Breast epithelium (tissue), 4 donors: ENCODE results near the gene FAM228B. TPM values are rescaled to one million over a fixed set of nuclear protein-coding genes. Genes with fewer than 3 reads are reported as not detected.
"Not testable (repeated sequence)": the region's sequence is repeated elsewhere in the genome, so short reads cannot be mapped to it uniquely, and the experiment has no call there.

Experiments
- DNase-seq, 2 donors: peaks; one replicate each; pipeline ENCODE4 v3.0.0-alpha.2; 2019; ENCODE audit warnings: low spot score in 2 of 2
- H3K27ac ChIP-seq, 2 donors: fragments of 200-600 bp; sonication (generic) in 1 of 2; one replicate each; pipeline ENCODE4 v1.5.1; 2016 to 2019; ENCODE audit warnings: mild to moderate bottlenecking in 1 of 2
- H3K27me3 ChIP-seq, 2 donors: fragments of 200-600 bp; sonication (generic) in 1 of 2; one replicate each; pipeline versions ENCODE4 v1.5.1 to v1.6.0; 2017 to 2019; ENCODE audit warnings: control low read depth in 1 of 2, mild to moderate bottlenecking in 1 of 2
- H3K36me3 ChIP-seq: fragments of 200-600 bp; one replicate; pipeline ENCODE4 v1.5.1; 2019
- H3K4me1 ChIP-seq, 2 donors: fragments of 200-600 bp; sonication (generic); one replicate each; pipeline ENCODE4 v1.5.1; 2016 to 2019; ENCODE audit warnings: control low read depth in 1 of 2
- H3K4me3 ChIP-seq, 3 donors: fragments of 200-600 bp; sonication (generic); 1 replicate in 2 of 3; 2 replicates in 1 of 3; pipeline ENCODE4 v1.5.1; 2016 to 2019; ENCODE audit warnings: mild to moderate bottlenecking in 3 of 3, moderate library complexity in 2 of 3
- H3K9me3 ChIP-seq, 2 donors: fragments of 200-600 bp; sonication (generic) in 1 of 2; one replicate each; pipeline ENCODE4 v1.5.1; 2016 to 2019; ENCODE audit warnings: control low read depth in 1 of 2
- CTCF ChIP-seq, 3 donors: fragments of 450-650 bp; IDR thresholded peaks; one replicate each; pipeline ENCODE4 v1.5.1; 2016 to 2017; ENCODE audit warnings: antibody characterized with exemption in 3 of 3, mild to moderate bottlenecking in 3 of 3, moderate library complexity in 3 of 3
- POLR2A ChIP-seq: fragments of 450-650 bp; IDR thresholded peaks from one replicate; pipeline ENCODE4 v1.6.1; 2016; ENCODE audit warnings: antibody characterized with exemption, mild to moderate bottlenecking, moderate library complexity
- POLR2AphosphoS5 ChIP-seq, 3 donors: sonication (generic); formaldehyde crosslinking; IDR thresholded peaks; one replicate each; pipeline ENCODE4 v1.6.1; 2017; ENCODE audit warnings: antibody characterized with exemption in 3 of 3
- intact Hi-C: fragments of 100-400 bp; cut with DNase I; formaldehyde crosslinking; loops from one replicate; pipeline ENCODE4 v1.15.1; 2023; ENCODE audit warnings: low total_unique reads
- total RNA-seq, 3 donors: library from RNA; depleted of rRNA; stranded (reverse); fragments of >200 nt; gene quantifications; one replicate each; pipeline ENCODE4 v1.1.0, GENCODE V29; 2016

The FAM228B gene
- total RNA-seq, 3 donors from 2014 or later: 23.7 to 46.2 (median 30.9) TPM

- intact Hi-C loops: no loop called here
- no peak for TF ChIP-seq POLR2AphosphoS5 (IDR thresholded peaks at IDR 0.05)
- no peak for TF ChIP-seq POLR2A
- no peak for TF ChIP-seq CTCF (IDR thresholded peaks at IDR 0.05)
- Histone ChIP-seq H3K27ac (no peak overlapping the region), H3K4me1 (peaks cover 0 to 5% of the 10 kb centered on the region in 2 donors), H3K36me3 (no peaks in the 10 kb centered on the region), H3K9me3 (no peaks in the 10 kb centered on the region), H3K27me3 (no peaks in the 10 kb centered on the region), H3K4me3 (no peak overlapping the region)
- DNase-seq: no peak
These were observed 36.2 kb upstream of the FAM228B start for GRCh38 chr2:24087032-24087431.

- intact Hi-C loops: no loop called here
These were observed 34.4 kb upstream of the FAM228B start for GRCh38 chr2:24088821-24089359.

GRCh38 chr2:24093270-24093669 lies 30.0 kb upstream of the FAM228B start:
- H3K27me3 ChIP-seq: not testable (repeated sequence)

More at GRCh38 chr2:24088821-24089359, 34.4 kb upstream of the FAM228B start:
- no peaks in the 10 kb centered on the region for H3K36me3 ChIP-seq
- H3K4me3 ChIP-seq: no peak overlapping the region
- H3K4me1 ChIP-seq: no peaks in the 10 kb centered on the region
- no peak overlapping the region for H3K27ac ChIP-seq
- no peaks in the 10 kb centered on the region for H3K27me3 ChIP-seq
- no peak for DNase-seq
- H3K9me3 ChIP-seq: no peaks in the 10 kb centered on the region
- no peak for TF ChIP-seq CTCF (IDR thresholded peaks at IDR 0.05)
- no peak for TF ChIP-seq POLR2AphosphoS5 (IDR thresholded peaks at IDR 0.05)

GRCh38 chr2:24095171-24095677 lies 28.0 kb upstream of the FAM228B start:
- H3K9me3 ChIP-seq, H3K4me1 ChIP-seq, DNase-seq, intact Hi-C loops, H3K36me3 ChIP-seq, H3K4me3 ChIP-seq, H3K27me3 ChIP-seq, H3K27ac ChIP-seq: not testable (repeated sequence)

More at GRCh38 chr2:24093270-24093669, 30.0 kb upstream of the FAM228B start:
- H3K9me3 ChIP-seq, DNase-seq, intact Hi-C loops, H3K4me1 ChIP-seq, H3K36me3 ChIP-seq, H3K4me3 ChIP-seq, H3K27ac ChIP-seq: not testable (repeated sequence)

- DNase-seq, intact Hi-C loops, H3K4me3 ChIP-seq, H3K36me3 ChIP-seq, H3K4me1 ChIP-seq, H3K27ac ChIP-seq, H3K9me3 ChIP-seq, H3K27me3 ChIP-seq: not testable (repeated sequence)
These were observed 22.5 kb upstream of the FAM228B start for GRCh38 chr2:24100732-24101131.

- no peaks in the 10 kb centered on the region for H3K9me3 ChIP-seq
- intact Hi-C loops: no loop called here
These were observed 21.3 kb upstream of the FAM228B start for GRCh38 chr2:24101992-24102391.

More at GRCh38 chr2:24101992-24102391, 21.3 kb upstream of the FAM228B start:
- Histone ChIP-seq H3K4me1 (no peaks in the 10 kb centered on the region), H3K36me3 (no peaks in the 10 kb centered on the region), H3K27ac (no peak overlapping the region), H3K4me3 (no peak overlapping the region), H3K27me3 (no peaks in the 10 kb centered on the region)
- DNase-seq: no peak
- TF ChIP-seq POLR2AphosphoS5 (IDR thresholded peaks at IDR 0.05): no peak
- TF ChIP-seq CTCF (IDR thresholded peaks at IDR 0.05): no peak
- no peak for TF ChIP-seq POLR2A
